HUES48 (cell line): Measurements from ENCODE around the gene EEF1G.
"Not testable (repeated sequence)": the region's sequence is repeated elsewhere in the genome, so short reads cannot be mapped to it uniquely, and the experiment has no call there.

ENCODE experiments used
- H3K27ac ChIP-seq: one replicate; pipeline ENCODE4 v1.7.0; 2013; ENCODE audit warnings: low read depth, low read length, inconsistent platforms
- H3K27me3 ChIP-seq: 2 replicates; pipeline ENCODE4 v1.6.1; 2013; ENCODE audit warnings: mild to moderate bottlenecking, low read length; ENCODE audit not compliant: control insufficient read depth, insufficient read depth
- H3K36me3 ChIP-seq: 2 replicates; pipeline ENCODE4 v1.6.1; 2013; ENCODE audit warnings: low read length; ENCODE audit not compliant: control insufficient read depth, insufficient read depth
- H3K4me1 ChIP-seq: 2 replicates; pipeline ENCODE4 v1.6.1; 2013; ENCODE audit warnings: mild to moderate bottlenecking, low read length; ENCODE audit not compliant: control insufficient read depth, insufficient read depth
- H3K4me3 ChIP-seq: 2 replicates; pipeline ENCODE4 v1.5.1; 2013; ENCODE audit warnings: mild to moderate bottlenecking, low read depth, low read length
- H3K9ac ChIP-seq: 2 replicates; pipeline ENCODE4 v1.6.1; 2013; ENCODE audit warnings: mild to moderate bottlenecking, low read depth, low read length, moderate library complexity
- H3K9me3 ChIP-seq: 2 replicates; pipeline ENCODE4 v1.6.1; 2013; ENCODE audit warnings: low read length; ENCODE audit not compliant: control insufficient read depth, insufficient read depth

The EEF1G gene

DNA sequence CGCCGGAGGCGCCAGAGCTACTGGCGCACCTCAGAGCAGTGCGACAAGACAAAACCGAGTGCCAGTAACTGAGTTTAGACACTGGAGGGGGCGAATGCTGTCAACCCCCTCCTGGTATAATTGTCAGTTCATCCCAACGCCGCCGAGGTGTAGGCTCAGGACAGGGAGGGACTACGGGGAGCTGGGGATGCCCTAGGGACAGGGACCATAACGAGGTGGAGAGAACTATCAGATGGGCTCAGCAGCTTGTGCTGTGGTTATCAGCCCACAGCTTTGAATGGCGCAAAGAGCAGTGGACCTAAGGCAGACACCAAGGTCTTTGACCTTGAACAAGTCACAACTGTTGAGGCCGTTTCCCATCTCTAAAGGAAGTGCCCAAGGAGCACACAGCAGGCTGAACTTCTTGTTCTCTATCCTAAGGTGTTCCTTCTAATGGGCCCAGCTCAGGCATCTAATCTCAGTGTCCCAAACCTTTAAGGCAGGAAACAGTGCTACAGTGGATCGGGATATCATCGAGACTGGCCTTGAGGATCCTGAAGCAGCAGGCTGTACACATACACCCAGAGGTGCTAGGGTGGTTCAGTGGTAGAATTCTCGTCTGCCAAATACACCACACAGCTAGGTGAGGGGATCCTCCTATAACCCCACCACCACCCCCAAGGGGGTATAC is 18.6 kb upstream of the EEF1G start:
- Histone ChIP-seq H3K4me3 (peak overlapping the region; percentile 88), H3K27me3 (no peaks in the 10 kb centered on the region), H3K36me3 (peaks cover 53% of the 10 kb centered on the region)

DNA sequence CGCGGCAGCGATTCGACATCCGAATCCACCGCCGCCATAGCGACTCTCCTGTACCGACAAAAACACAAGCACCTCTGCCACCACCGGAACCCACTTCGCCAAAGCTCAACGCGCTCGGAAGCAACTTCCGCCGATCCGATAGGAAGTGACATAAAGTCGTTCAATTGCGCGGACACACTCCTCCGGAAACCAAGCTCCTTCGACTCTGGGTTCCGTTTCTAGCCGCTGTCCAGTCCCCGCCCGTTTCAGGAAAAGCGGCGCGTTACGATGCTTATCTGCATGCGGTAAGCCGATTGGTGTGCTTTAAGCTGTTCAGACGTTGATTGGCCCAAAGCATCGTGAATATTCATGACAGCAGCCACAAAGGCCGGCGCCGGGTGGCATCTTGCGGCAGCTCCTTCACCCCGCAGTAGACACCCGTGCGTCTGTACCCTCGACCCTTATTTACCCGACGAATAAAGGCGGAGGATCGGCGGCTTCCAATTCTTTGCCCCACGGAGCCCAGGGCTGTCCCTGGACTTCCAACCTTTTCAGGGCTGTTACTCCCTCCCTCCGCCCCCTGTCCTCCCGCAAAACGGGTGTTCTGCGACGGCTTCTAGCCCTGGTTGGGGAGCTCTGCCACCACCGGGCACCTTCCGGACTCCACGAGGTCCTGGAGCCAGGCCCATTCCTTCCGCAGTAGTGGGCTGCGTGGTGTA is 17.9 kb upstream of the EEF1G start, which contains the start of gene TUT1:
TUT1 (minus strand) TSS at position 76 of the 698 bp plus-strand sequence; CDS start at position 38, 38 bp downstream.
- Histone ChIP-seq H3K4me1 (peaks cover 9% of the 10 kb centered on the region; the same call in 1 of the 2 replicates), H3K9me3 (no peaks in the 10 kb centered on the region), H3K36me3 (peaks cover 54% of the 10 kb centered on the region), H3K27ac (peak within 1 kb of the TSS; percentile 94), H3K9ac (peak within 1 kb of the TSS; percentile 82), H3K27me3 (no peaks in the 10 kb centered on the region), H3K4me3 (peak within 1 kb of the TSS; percentile 88)

More for the DNA sequence above, 18.6 kb upstream of the EEF1G start:
- Histone ChIP-seq H3K9ac (peak overlapping the region; percentile 76), H3K9me3 (no peaks in the 10 kb centered on the region), H3K4me1 (peaks cover 9% of the 10 kb centered on the region; the same call in 1 of the 2 replicates), H3K27ac (peak overlapping the region; percentile 94)

DNA sequence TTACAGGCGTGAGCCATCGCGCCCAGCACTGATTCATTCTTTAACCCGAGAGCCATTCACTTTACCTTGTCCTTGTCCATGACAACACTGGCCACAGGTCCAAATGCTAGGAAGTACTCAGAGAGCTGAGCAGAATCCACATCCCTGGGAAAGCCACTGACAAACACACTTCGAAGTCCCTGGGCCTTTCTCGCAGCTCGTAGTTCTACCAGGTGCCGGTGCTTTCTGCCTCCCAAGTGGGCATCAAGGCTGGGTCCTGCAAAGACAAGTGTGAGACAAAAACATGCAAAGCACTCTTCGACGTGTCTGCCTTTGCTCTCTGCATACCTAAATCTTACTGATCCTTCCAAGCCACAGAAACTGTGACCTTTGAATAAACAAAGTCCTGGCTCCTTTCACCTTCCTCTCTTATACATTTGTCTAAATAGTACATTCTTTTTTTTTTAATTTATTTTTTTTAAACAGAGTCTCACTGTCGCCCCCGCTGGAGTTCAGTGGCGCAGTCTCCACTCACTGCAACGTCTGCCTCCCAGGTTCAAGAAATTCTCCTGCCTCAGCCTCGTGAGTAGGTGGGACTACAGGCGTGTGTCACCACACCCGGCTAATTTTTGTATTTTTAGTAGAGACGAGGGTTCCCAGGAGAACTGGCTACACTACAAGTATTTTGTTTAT is 15.4 kb upstream of the EEF1G start:
- no peak overlapping the region for H3K27ac ChIP-seq
- H3K27me3 ChIP-seq: no peaks in the 10 kb centered on the region
- peaks cover 39% of the 10 kb centered on the region for H3K36me3 ChIP-seq
- H3K9me3 ChIP-seq: no peaks in the 10 kb centered on the region
- no peak overlapping the region for H3K4me3 ChIP-seq
- no peak overlapping the region for H3K9ac ChIP-seq
- H3K4me1 ChIP-seq: peaks cover 9% of the 10 kb centered on the region; the same call in 1 of the 2 replicates

DNA sequence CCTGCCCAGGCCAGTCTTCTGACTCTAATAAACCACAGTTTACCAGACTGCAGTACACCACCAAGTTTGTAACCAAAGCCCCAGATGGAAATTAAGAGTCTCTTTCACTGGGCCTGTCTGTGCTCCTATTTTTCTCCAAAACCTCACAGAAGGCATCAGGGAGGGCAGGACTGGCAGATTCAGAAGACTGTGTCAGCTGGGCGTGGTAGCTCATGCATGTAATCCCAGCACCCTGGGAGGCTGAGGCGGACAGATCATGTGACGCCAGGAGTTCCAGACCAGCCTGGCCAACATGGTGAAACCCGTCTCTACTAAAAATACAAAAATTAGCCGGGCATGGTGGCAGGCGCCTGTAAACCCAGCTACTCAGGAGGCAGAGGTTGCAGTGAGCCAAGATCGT is 11.7 kb upstream of the EEF1G start:
- not testable (repeated sequence) for H3K27me3 ChIP-seq, H3K4me3 ChIP-seq, H3K27ac ChIP-seq, H3K9me3 ChIP-seq, H3K4me1 ChIP-seq, H3K9ac ChIP-seq
- H3K36me3 ChIP-seq: peaks cover 58% of the 10 kb centered on the region

DNA sequence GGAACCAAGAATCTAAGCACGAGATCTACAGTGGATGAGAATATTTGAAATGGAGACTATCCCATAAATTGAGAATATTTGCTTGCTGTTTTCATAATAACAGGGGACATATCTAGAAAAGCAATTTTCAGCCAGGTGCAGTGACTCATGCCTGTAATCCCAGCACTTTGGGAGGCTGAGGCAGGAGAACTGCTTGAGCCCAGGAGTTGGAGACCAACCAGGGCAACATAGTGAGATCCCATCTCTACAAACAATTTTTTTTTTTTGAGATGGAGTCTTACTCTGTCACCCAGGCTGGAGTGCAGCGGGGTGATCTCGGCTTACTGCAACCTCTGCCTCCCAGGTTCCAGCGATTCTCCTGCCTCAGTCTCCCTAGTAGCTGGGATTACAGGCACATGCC is 8.0 kb upstream of the EEF1G start:
- H3K4me1 ChIP-seq, H3K9me3 ChIP-seq, H3K4me3 ChIP-seq, H3K27ac ChIP-seq, H3K27me3 ChIP-seq, H3K9ac ChIP-seq: not testable (repeated sequence)
- H3K36me3 ChIP-seq: peaks cover 66% of the 10 kb centered on the region

DNA sequence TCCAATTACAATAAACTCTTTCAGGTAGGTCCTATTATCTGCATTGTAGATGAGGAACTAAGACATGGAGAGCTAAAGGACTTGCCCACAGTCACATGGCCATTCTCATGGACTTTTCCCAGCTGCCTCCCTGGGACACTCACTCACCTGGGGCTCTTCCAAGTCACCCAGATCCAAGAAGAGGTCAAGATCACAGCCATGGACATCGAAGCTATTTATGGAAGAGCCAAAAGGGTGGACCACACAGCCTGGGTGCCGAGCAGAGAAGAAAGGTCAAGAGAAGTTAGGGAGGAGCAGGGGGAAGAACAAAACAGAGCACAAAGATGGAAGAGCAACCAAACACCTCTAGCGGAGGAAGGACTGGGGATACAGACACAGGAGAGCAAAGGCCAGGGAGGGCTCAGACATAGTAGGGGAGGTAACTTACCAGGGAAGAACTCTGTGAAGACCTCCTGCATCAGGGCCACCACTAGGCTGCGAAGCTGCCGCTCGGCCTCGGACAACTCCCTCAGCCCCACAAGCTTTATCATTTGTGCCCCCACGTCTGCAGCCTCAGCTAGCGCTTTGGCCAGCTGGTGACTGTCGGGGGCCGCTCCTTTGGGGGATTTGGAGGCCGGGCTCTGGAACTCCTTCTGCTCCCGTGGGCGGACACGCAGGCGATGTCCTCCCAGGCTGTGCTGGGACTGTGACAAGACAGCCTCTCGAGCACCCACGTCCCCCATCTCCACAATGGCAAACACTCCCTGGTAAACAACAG is 7.4 kb upstream of the EEF1G start:
- H3K27ac ChIP-seq: no peak overlapping the region
- H3K27me3 ChIP-seq: no peaks in the 10 kb centered on the region
- H3K4me3 ChIP-seq: no peak overlapping the region
- H3K9me3 ChIP-seq: no peaks in the 10 kb centered on the region
- no peak overlapping the region for H3K9ac ChIP-seq
- peaks cover 69% of the 10 kb centered on the region for H3K36me3 ChIP-seq
- no peaks in the 10 kb centered on the region for H3K4me1 ChIP-seq

DNA sequence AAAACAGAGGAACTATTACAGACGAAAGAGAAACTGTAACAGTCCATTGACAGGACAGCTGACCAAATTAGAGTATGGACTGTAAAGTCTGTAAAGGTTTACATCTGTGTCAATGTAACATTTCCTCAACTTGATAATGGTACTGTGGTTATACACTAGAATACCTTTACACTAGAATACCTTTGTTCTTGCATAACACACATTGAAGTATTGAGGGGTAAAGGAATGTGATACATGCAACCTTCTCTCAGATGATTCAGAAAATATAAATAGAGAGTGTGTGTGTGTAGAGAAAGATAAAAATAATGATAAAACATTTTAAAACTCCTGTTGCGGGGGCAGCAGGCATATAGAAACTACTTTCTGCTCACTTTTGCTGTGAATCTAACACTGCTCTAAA is 5.6 kb upstream of the EEF1G start:
- Histone ChIP-seq H3K9ac (no peak overlapping the region), H3K4me1 (peaks cover 8% of the 10 kb centered on the region; the same call in 1 of the 2 replicates), H3K27ac (no peak overlapping the region), H3K36me3 (peaks cover 64% of the 10 kb centered on the region), H3K9me3 (no peaks in the 10 kb centered on the region), H3K4me3 (no peak overlapping the region), H3K27me3 (no peaks in the 10 kb centered on the region)

DNA sequence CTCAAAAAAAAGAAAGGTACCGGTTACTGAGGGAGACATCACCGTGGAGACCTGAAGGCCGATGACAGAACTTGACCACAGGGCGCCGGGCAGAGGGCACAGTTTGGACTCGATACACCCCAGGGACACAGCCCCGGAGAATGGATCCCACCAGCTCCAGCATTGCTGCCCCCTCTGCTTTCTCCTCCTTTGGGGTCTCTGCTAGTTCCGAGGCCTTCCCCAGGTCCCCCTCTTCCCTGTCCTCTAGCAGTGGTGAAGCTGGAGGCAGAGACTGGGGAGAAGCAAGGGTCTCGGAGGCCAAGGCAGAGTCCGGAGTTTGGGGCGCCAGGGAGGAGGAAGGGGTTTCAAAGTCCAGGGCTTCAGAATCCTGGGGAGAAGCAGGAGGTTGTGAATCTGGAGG is 4.8 kb upstream of the EEF1G start:
- Histone ChIP-seq H3K9ac (no peak overlapping the region), H3K4me3 (no peak overlapping the region), H3K36me3 (peaks cover 61% of the 10 kb centered on the region), H3K4me1 (peaks cover 8% of the 10 kb centered on the region; the same call in 1 of the 2 replicates), H3K27ac (no peak overlapping the region), H3K27me3 (no peaks in the 10 kb centered on the region), H3K9me3 (no peaks in the 10 kb centered on the region)

DNA sequence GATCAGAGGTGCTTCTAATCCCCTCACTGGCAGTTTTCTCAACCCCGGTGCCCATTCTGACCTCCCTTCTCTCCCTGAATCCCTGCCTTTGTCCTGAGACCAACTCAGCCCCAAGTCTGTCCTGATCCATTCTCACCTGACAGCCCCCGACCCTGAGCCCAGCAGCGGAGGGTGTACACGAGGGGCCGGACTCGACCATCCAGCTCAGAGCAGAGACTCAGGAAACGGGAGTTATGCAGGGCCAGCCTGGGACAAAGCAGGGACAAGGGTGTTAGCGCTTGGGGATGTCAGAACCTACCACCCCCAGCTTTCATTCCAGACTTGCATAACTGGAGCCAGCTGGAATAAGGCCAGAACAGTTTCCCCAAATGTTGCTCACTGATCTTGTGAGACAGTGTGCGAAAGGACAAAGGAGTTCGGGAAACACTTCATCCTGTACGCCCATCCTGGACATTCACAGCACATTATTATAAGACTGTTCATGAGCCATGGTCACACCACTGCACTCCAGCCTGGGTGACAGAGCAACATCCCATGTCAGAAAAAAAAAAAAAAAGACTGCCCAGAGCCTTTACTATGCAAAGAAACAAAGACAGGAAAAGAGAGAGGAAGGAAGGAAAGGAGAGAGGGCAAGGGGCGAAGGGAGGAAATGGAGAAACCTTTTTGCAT is 3.5 kb upstream of the EEF1G start:
- no peak overlapping the region for H3K27ac ChIP-seq
- no peak overlapping the region for H3K4me3 ChIP-seq
- H3K4me1 ChIP-seq: peaks cover 13% of the 10 kb centered on the region
- H3K36me3 ChIP-seq: peaks cover 62% of the 10 kb centered on the region
- H3K27me3 ChIP-seq: no peaks in the 10 kb centered on the region
- H3K9me3 ChIP-seq: no peaks in the 10 kb centered on the region
- no peak overlapping the region for H3K9ac ChIP-seq

DNA sequence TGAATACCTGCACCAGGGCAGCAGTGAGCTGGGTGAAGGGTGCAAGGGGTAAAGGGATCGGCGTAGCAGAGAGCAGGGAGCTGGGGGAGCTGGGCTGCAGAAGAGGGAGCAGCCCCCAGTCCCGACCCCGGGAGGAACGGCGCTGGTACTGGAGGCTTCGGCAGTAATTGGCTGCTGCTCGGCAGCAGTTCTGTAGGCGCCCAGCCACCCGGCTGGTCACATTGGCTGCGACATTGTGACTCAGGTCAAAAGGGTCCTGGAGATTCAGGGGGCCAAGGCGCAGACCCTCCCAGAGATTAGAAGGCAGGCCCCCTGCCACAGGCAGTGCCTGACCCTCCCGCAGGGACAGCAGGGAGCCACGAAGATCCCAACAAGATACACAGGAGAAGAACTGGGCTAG is 2.1 kb upstream of the EEF1G start:
- H3K4me3 ChIP-seq: no peak overlapping the region
- no peaks in the 10 kb centered on the region for H3K9me3 ChIP-seq
- peaks cover 16% of the 10 kb centered on the region for H3K4me1 ChIP-seq
- no peak overlapping the region for H3K9ac ChIP-seq
- no peaks in the 10 kb centered on the region for H3K27me3 ChIP-seq
- H3K27ac ChIP-seq: no peak overlapping the region
- peaks cover 62% of the 10 kb centered on the region for H3K36me3 ChIP-seq
